ENCODE results near the gene CFAP70.

- TF ChIP-seq TEAD4 (IDR thresholded peaks at IDR 0.05) = no peak
- no peak for TF ChIP-seq RAD21 (IDR thresholded peaks at IDR 0.05; ENCODE audit: low read depth)
Measured at GRCh38 chr10:73364964-73365363, 6.3 kb upstream of the CFAP70 start.
